Body of pancreas (tissue), 4 donors: ENCODE measurements around the gene OR5L1. TPM values are rescaled to one million over a fixed set of nuclear protein-coding genes. Genes with fewer than 3 reads are reported as not detected.

Experiments
- ATAC-seq: fragments of 150-250 bp; one replicate; pipeline ENCODE4 v1.9.1; 2016
- DNase-seq, 4 donors: peaks; one replicate each; pipeline ENCODE4 v3.0.0-alpha.2; 2019
- H3K27ac ChIP-seq, 4 donors: fragments of 200-600 bp; sonication (generic); 1 replicate in 3 of 4; 2 replicates in 1 of 4; pipeline versions ENCODE4 v1.5.1 to v1.6.1; 2016 to 2019; ENCODE audit warnings: mild to moderate bottlenecking in 1 of 4, mixed read lengths in 1 of 4, moderate library complexity in 1 of 4
- H3K27me3 ChIP-seq, 2 donors: fragments of 200-600 bp; sonication (generic); one replicate each; pipeline ENCODE4 v1.6.0; 2016; ENCODE audit warnings: mild to moderate bottlenecking in 1 of 2
- H3K36me3 ChIP-seq, 2 donors: fragments of 200-600 bp; sonication (generic); replicated peaks in 1 of 2; 2 replicates each; pipeline ENCODE4 v1.5.1; 2016; ENCODE audit warnings: low read depth in 2 of 2; ENCODE audit not compliant: insufficient read depth in 1 of 2
- H3K4me1 ChIP-seq: fragments of 200-600 bp; sonication (generic); one replicate; pipeline ENCODE4 v1.6.0; 2016
- H3K4me3 ChIP-seq, 2 donors: fragments of 200-600 bp; sonication (generic); 1 replicate in 1 of 2; 2 replicates in 1 of 2; pipeline ENCODE4 v1.5.1; 2016 to 2019
- H3K9me3 ChIP-seq, 3 donors: fragments of 200-600 bp; sonication (generic); 1 replicate in 2 of 3; 2 replicates in 1 of 3; pipeline ENCODE4 v1.5.1; 2016
- POLR2A ChIP-seq, 3 donors: fragments of 450-650 bp; IDR thresholded peaks; one replicate each; pipeline ENCODE4 v1.6.1; 2016; ENCODE audit warnings: antibody characterized with exemption in 3 of 3, mild to moderate bottlenecking in 2 of 3
- WGBS, 2 donors: methylation state at CpG; one replicate each; pipeline ENCODE4 v1.1.5; 2017; 5-methylcytosine and 5-hydroxymethylcytosine counted together
- intact Hi-C: fragments of 100-400 bp; cut with DNase I; formaldehyde crosslinking; loops from one replicate; pipeline ENCODE4 v1.15.1; 2023
- total RNA-seq, 2 donors: library from RNA; depleted of rRNA; stranded (reverse); fragments of >200 nt; gene quantifications; one replicate each; pipeline ENCODE4 v1.1.0, GENCODE V29; 2016
- TF ChIP-seq, protein P1 (sequence below), 7 experiments: fragments of 450-650 bp in 4 of 7; fragments of 200-600 bp in 3 of 7; sonication (generic) in 3 of 7; IDR thresholded peaks; one replicate each; pipeline ENCODE4 v1.5.1; 2016 to 2019; ENCODE audit warnings: antibody characterized with exemption in 7 of 7

The OR5L1 gene
- total RNA-seq, 2 donors from 2014 or later: not detected

DNA sequence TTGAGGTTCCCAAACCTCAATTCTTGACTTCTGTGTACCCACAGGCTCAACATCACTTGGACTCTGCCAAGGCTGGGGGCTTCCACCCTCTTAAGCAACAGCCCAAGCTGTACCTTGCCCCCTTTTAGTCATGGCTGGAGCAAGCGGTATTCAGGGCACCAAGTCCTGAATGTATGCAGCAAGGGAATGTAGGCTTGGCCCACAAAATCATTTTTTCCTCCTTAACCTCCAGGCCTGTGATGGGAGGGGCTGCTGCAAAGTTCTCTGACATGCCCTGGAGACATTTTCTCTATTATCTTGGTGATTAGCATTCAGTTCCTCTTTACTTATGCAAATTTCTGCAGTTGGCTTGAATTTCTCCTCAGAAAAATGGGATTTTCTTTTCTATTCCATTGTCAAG is 4.9 kb upstream of the OR5L1 start:
- intact Hi-C loops: no loop called here
- TF ChIP-seq POLR2A (IDR thresholded peaks at IDR 0.05): no peak
- TF ChIP-seq, protein P1, sequence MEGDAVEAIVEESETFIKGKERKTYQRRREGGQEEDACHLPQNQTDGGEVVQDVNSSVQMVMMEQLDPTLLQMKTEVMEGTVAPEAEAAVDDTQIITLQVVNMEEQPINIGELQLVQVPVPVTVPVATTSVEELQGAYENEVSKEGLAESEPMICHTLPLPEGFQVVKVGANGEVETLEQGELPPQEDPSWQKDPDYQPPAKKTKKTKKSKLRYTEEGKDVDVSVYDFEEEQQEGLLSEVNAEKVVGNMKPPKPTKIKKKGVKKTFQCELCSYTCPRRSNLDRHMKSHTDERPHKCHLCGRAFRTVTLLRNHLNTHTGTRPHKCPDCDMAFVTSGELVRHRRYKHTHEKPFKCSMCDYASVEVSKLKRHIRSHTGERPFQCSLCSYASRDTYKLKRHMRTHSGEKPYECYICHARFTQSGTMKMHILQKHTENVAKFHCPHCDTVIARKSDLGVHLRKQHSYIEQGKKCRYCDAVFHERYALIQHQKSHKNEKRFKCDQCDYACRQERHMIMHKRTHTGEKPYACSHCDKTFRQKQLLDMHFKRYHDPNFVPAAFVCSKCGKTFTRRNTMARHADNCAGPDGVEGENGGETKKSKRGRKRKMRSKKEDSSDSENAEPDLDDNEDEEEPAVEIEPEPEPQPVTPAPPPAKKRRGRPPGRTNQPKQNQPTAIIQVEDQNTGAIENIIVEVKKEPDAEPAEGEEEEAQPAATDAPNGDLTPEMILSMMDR (IDR thresholded peaks at IDR 0.05): no peak
- no peak overlapping the region for H3K4me3 ChIP-seq
- no peaks in the 10 kb centered on the region for H3K4me1 ChIP-seq
- 40 to 73% methylated on average over 1 of the region's 1 CpG for WGBS, 2 donors
- no peak overlapping the region for H3K27ac ChIP-seq
- no peaks in the 10 kb centered on the region for H3K36me3 ChIP-seq
- peaks cover 0 to 8% (median 0%) of the 10 kb centered on the region in 3 donors for H3K9me3 ChIP-seq
- no peak for ATAC-seq
- no peaks in the 10 kb centered on the region for H3K27me3 ChIP-seq
- DNase-seq: no peak

DNA sequence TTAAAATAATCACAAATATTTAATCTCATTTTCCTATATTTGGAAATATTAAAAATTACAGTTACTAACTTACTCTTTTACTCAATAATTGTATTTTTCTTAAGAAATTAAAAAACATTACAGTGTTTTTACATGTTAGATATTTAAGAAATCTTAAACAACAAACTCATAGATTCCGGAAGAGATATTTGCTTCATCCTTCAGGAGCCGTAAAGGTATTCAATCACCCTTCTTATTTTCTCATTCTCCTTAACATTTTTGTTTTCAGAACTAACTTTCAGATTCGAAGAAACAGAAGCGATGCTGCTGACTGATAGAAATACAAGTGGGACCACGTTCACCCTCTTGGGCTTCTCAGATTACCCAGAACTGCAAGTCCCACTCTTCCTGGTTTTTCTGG is 8.2 kb downstream of the OR5L1 start, which contains the start of gene OR5D18:
Gene OR5D18 (plus strand): TSS at position 301 of the 400 bp plus-strand sequence. CDS start 0 bp downstream, at position 301.
- no peak for DNase-seq
- Histone ChIP-seq H3K27ac (no peak within 1 kb of the TSS), H3K36me3 (no peaks in the 10 kb centered on the region)

DNA sequence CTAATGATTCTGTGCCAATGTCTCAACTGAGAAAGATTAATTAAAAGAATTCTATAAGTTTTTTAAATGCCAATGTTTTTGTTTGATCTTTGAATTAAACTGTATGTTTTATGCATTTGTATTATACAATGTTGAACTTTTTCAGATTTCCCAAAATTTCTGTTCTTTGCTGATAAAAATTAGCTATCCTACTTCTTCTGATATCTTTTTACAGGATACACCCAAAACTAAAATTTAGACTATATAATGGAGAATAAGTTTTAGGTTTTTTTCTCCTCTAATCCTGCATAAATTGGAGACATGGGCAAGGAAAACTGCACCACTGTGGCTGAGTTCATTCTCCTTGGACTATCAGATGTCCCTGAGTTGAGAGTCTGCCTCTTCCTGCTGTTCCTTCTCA is 15.8 kb downstream of the OR5L1 start, which contains the start of gene OR5L2:
Gene OR5L2 (plus strand): TSS at position 301 of the 400 bp plus-strand sequence. CDS start 0 bp downstream, at position 301.
- intact Hi-C loops: no loop called here
- DNase-seq: no peak
- H3K27me3 ChIP-seq: no peaks in the 10 kb centered on the region
- no peak for TF ChIP-seq POLR2A (IDR thresholded peaks at IDR 0.05)
- TF ChIP-seq, protein P1 (IDR thresholded peaks at IDR 0.05): no peak
- H3K36me3 ChIP-seq: no peaks in the 10 kb centered on the region
- H3K4me1 ChIP-seq: no peaks in the 10 kb centered on the region
- no peaks in the 10 kb centered on the region for H3K9me3 ChIP-seq
- H3K4me3 ChIP-seq: no peak within 1 kb of the TSS
- ATAC-seq: no peak
- H3K27ac ChIP-seq: no peak within 1 kb of the TSS

More for the DNA sequence above, 8.2 kb downstream of the OR5L1 start, which contains the start of gene OR5D18:
- Histone ChIP-seq H3K9me3 (no peaks in the 10 kb centered on the region), H3K4me3 (no peak within 1 kb of the TSS), H3K27me3 (no peaks in the 10 kb centered on the region), H3K4me1 (no peaks in the 10 kb centered on the region)
- TF ChIP-seq, protein P1 (IDR thresholded peaks at IDR 0.05): no peak
- TF ChIP-seq POLR2A (IDR thresholded peaks at IDR 0.05): no peak
- intact Hi-C loops: no loop called here
- no peak for ATAC-seq
- WGBS, 2 donors: 64 to 67% methylated on average over 5 of the region's 5 CpGs

DNA sequence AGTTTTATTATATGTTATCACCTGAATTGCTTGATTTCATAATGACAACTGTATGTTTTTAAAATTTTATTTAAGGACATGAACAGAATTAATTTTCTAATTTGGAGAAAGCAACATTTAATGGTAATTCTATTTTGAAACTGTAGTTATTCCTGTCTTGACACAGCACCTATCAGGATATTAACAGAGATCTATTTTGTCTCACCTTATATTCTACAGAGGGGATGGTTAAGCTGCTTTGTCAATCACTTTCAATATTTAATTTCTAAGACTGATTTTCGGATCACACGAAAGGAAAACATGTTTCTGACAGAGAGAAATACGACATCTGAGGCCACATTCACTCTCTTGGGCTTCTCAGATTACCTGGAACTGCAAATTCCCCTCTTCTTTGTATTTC is 27.3 kb downstream of the OR5L1 start, which contains the start of gene OR5D16:
Gene OR5D16 (plus strand): TSS at position 301 of the 400 bp plus-strand sequence. CDS start 0 bp downstream, at position 301.
- Histone ChIP-seq H3K27me3 (no peaks in the 10 kb centered on the region), H3K36me3 (no peaks in the 10 kb centered on the region), H3K4me1 (no peaks in the 10 kb centered on the region), H3K9me3 (no peaks in the 10 kb centered on the region), H3K27ac (no peak within 1 kb of the TSS), H3K4me3 (no peak within 1 kb of the TSS)
- TF ChIP-seq POLR2A (IDR thresholded peaks at IDR 0.05): no peak
- TF ChIP-seq, protein P1 (IDR thresholded peaks at IDR 0.05): no peak
- DNase-seq (no peak), ATAC-seq (no peak)
- WGBS, 2 donors: 13 to 25% methylated on average over 3 of the region's 3 CpGs
- intact Hi-C loops: no loop called here

DNA sequence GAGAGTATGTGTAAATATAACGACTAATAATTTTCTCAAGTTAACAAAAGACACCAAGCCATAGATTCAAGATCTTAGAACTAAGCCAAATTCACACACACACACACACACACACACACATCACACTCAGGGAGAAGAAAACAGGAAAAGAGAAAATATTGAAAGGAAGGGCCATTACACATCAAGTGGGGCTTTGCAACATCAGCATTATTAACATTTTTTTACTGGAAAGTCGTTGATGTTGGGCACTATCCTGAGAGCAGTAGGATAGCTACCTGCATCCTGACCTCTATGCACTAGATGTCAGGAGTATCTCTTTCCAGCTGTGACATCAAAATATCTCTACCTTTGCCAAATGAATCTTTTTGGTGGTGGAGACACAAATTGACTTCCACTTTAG is 36.3 kb downstream of the OR5L1 start:
- H3K27me3 ChIP-seq: no peaks in the 10 kb centered on the region
- intact Hi-C loops: no loop called here
- WGBS, 2 donors: 34 to 37% methylated on average over 2 of the region's 2 CpGs
- H3K9me3 ChIP-seq: no peaks in the 10 kb centered on the region
- no peak overlapping the region for H3K27ac ChIP-seq
- H3K4me1 ChIP-seq: no peaks in the 10 kb centered on the region
- DNase-seq (no peak), ATAC-seq (no peak)
- no peak for TF ChIP-seq POLR2A (IDR thresholded peaks at IDR 0.05)
- TF ChIP-seq, protein P1 (IDR thresholded peaks at IDR 0.05): no peak
- H3K4me3 ChIP-seq: no peak overlapping the region
- H3K36me3 ChIP-seq: no peaks in the 10 kb centered on the region
